Activated CD4-positive, alpha-beta T cell treated with anti-CD3 and anti-CD28 coated beads for 36 hours (primary cell): ENCODE results near the gene RELCH. TPM values are rescaled to one million over a fixed set of nuclear protein-coding genes. Genes with fewer than 3 reads are reported as not detected.
A peak's percentile ranks its signal among the peaks of the same experiment; 100 is the strongest.

Experiments
- ATAC-seq: fragments of 200-7000 bp; cut with Tn5 transposase; one replicate; pipeline ENCODE4 v1.10.0; 2021; ENCODE audit warnings: mild to moderate bottlenecking, moderate library complexity
- CTCF ChIA-PET: fragments of 350-600 bp; sonication (Branson Sonifier 250); formaldehyde crosslinking; loops from one replicate; lab custom pipeline; 2021; ENCODE audit warnings: antibody characterized with exemption; lab: Charles Lee
- POLR2A ChIA-PET: fragments of 350-600 bp; sonication (Branson Sonifier 250); formaldehyde crosslinking; loops from one replicate; lab custom pipeline; 2021; ENCODE audit warnings: antibody characterized with exemption, inconsistent platforms; lab: Charles Lee
- DNase-seq: peaks from one replicate; pipeline ENCODE4 v3.0.0-alpha.2; 2020
- H3K27ac Mint-ChIP-seq: one replicate; pipeline ENCODE4 v1.8.0; 2021; ENCODE audit warnings: mixed read lengths
- H3K27me3 Mint-ChIP-seq: one replicate; pipeline ENCODE4 v1.8.0; 2021; ENCODE audit warnings: mixed read lengths
- H3K36me3 Mint-ChIP-seq: one replicate; pipeline ENCODE4 v1.8.0; 2021; ENCODE audit warnings: low read depth, mixed read lengths
- H3K4me1 Mint-ChIP-seq: one replicate; pipeline ENCODE4 v1.8.0; 2021; ENCODE audit warnings: mixed read lengths
- H3K4me3 Mint-ChIP-seq: one replicate; pipeline ENCODE4 v1.8.0; 2021; ENCODE audit warnings: mild to moderate bottlenecking, moderate library complexity, mixed read lengths
- H3K9me3 Mint-ChIP-seq: one replicate; pipeline ENCODE4 v1.8.0; 2021; ENCODE audit warnings: low read depth, mixed read lengths
- intact Hi-C, 2 experiments: fragments of 100-400 bp; cut with DNase I in 1 of 2; cut with micrococcal nuclease in 1 of 2; formaldehyde crosslinking; loops; one replicate each; pipeline versions ENCODE4 v1.14.2 to v1.15.1; 2022 to 2024; cut with DNase I, micrococcal nuclease
- total RNA-seq, 2 experiments: library from RNA; stranded (reverse); gene quantifications; one replicate each; pipeline ENCODE4 v1.2.3, GENCODE V29; 2021

The RELCH gene
- total RNA-seq, 2 experiments from 2014 or later: 20.5 to 20.7 TPM

DNA sequence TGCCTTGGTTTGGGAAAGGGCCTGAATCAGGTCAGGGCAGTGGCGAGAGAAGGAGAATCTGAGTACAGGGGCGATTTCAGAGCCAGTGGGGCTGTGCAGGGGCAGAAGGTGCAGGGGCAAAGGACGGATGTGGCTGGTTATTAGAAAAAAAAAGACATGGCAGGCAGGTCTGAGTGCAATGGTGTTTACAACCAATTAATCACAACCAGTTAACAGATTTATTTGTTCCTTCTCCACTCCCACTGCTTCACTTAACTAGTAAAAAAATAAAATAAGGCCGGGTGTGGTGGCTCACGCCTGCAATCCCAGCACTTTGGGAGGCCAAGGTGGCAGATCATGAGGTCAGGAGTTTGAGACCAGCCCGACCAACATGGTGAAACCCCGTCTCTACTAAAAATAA is 143.6 kb downstream of the RELCH start:
- Mint-ChIP-seq H3K36me3 (no peaks in the 10 kb centered on the region), H3K4me3 (no peak overlapping the region), H3K9me3 (no peaks in the 10 kb centered on the region), H3K27ac (no peak overlapping the region), H3K27me3 (peaks cover 59% of the 10 kb centered on the region), H3K4me1 (peaks cover 32% of the 10 kb centered on the region)
- ChIA-PET POLR2A (no interaction called here), CTCF (interaction anchor here (0.6 to 2.3 kb wide), 2 partner anchors 9 to 706 kb away, joined by 3 to 7 read pairs; no protein-coding TSS in a partner anchor)
- intact Hi-C loops: no loop called here
- DNase-seq (no peak), ATAC-seq (no peak)

DNA sequence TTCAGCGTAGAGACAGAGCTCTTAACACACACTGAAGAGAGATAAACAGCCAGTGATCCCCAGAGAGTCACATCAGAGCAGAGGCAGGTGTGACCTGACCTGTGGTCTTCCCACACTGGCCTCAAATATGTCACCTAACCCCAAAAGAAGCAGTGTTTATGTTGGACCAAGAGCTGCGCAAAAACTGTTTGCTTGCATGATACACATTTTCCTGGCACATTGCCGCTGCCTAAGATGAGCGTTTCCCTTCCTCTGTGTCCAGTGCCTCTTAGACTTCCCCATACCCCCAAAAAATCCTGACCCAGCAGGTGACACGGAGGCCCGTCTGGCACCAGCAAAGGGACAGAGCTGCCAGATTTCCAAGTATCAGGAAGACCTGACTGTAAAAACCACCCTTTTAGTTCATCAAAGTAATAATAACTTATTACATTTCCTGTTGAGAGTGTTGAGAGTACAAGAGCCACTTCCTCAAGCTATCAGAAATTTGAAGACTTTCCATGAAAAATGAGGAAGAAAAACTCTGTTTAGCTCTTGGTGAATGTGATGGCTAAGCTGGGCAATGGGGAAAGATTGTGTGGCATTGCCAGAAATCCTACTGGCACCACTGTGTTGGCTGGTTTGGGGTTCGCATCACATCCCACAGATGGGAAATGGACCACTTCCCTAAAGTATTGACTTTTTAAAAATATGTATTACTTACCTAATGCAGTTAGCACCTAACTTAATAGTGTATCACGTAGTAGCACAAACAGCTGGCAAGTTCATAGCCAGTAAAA is 144.7 kb downstream of the RELCH start:
- H3K27ac Mint-ChIP-seq: no peak overlapping the region
- H3K36me3 Mint-ChIP-seq: no peaks in the 10 kb centered on the region
- POLR2A ChIA-PET: interaction anchor here (0.6 kb wide), 1 partner anchor 53 kb away, joined by 6 read pairs; no protein-coding TSS in a partner anchor
- DNase-seq (no peak), ATAC-seq (no peak)
- H3K4me1 Mint-ChIP-seq: peaks cover 23% of the 10 kb centered on the region
- no peaks in the 10 kb centered on the region for H3K9me3 Mint-ChIP-seq
- CTCF ChIA-PET: interaction anchor here (0.6 to 0.7 kb wide), 2 partner anchors 28 to 90 kb away, joined by 3 read pairs; no protein-coding TSS in a partner anchor
- intact Hi-C loops: no loop called here
- no peak overlapping the region for H3K4me3 Mint-ChIP-seq
- H3K27me3 Mint-ChIP-seq: peaks cover 48% of the 10 kb centered on the region

- Mint-ChIP-seq H3K4me1 (peaks cover 21% of the 10 kb centered on the region), H3K27ac (no peak overlapping the region), H3K27me3 (peaks cover 43% of the 10 kb centered on the region), H3K9me3 (no peaks in the 10 kb centered on the region), H3K4me3 (no peak overlapping the region), H3K36me3 (no peaks in the 10 kb centered on the region)
- DNase-seq (no peak), ATAC-seq (no peak)
- ChIA-PET CTCF (interaction anchor here (0.6 kb wide), 1 partner anchor 89 kb away, joined by 3 read pairs; no protein-coding TSS in a partner anchor), POLR2A (interaction anchor here (0.6 kb wide), 1 partner anchor 54 kb away, joined by 6 read pairs; no protein-coding TSS in a partner anchor)
- intact Hi-C loops: no loop called here
These were observed 145.4 kb downstream of the RELCH start for GRCh38 chr18:62332431-62332830.

DNA sequence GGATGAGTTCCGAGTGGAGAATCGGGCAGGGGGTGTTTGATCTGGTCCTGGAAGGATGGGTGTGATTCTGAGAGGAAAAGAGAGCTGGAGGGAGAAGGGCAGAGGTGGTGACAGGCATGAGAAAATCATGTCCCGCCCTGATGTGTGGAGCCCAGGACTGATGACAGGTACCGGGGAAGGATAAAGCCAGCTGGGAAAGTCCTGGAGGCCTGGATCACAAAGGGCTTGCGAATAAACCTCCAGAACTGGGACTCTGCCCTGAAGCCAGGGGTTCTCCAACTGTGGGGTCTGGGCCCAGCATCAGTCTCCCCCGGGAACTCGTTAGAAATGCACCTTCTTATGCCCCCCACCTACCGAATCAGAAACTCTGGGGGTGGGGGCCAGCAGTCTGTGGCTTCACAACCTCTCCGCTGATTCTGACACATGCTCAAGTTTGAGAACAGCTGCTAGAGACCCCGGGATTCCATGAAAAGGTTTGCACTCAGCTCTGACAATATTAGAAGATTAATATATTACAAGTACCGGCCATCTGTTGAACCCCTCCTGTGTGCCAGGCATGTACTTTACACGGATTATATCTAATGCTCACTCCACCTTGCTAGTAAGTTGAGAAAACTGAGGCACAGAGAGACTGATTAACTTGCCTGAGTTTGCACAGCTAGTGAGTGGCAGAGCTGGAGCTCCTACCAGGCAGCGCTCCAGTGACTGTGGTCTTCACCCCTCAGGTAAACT is 146.1 kb downstream of the RELCH start:
- no peaks in the 10 kb centered on the region for H3K9me3 Mint-ChIP-seq
- peaks cover 21% of the 10 kb centered on the region for H3K4me1 Mint-ChIP-seq
- DNase-seq (no peak), ATAC-seq (no peak)
- ChIA-PET CTCF (no interaction called here), POLR2A (no interaction called here)
- intact Hi-C loops: no loop called here
- H3K27ac Mint-ChIP-seq: no peak overlapping the region
- no peaks in the 10 kb centered on the region for H3K36me3 Mint-ChIP-seq
- no peak overlapping the region for H3K4me3 Mint-ChIP-seq
- peaks cover 44% of the 10 kb centered on the region for H3K27me3 Mint-ChIP-seq

- intact Hi-C loops: no loop called here
- DNase-seq (no peak), ATAC-seq (no peak)
- peaks cover 39% of the 10 kb centered on the region for H3K27me3 Mint-ChIP-seq
- ChIA-PET POLR2A (no interaction called here), CTCF (no interaction called here)
- no peaks in the 10 kb centered on the region for H3K9me3 Mint-ChIP-seq
- peaks cover 26% of the 10 kb centered on the region for H3K4me1 Mint-ChIP-seq
- no peaks in the 10 kb centered on the region for H3K36me3 Mint-ChIP-seq
- no peak overlapping the region for H3K27ac Mint-ChIP-seq
- no peak overlapping the region for H3K4me3 Mint-ChIP-seq
These were observed 147.1 kb downstream of the RELCH start for GRCh38 chr18:62334120-62334519.

DNA sequence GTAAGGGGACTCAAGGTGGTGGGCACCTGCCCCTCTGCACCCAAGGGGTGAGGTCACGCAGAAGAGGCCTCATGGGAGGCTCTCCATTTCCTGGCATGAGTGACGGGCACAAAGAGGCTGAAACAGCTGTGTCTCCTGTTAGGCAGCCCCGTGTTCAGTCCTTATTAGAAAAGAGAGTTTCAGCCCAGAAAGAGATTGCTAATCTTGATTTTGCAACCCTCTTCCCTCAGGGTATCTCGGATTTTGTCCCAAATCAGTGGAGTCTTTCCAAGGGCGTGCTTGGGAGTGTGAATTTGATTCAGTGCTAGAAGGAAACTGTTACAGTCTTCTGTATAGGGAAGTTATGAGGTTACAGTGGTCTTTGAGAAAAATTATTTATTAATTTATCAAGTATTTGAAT is 148.4 kb downstream of the RELCH start:
- Mint-ChIP-seq H3K4me1 (peaks cover 20% of the 10 kb centered on the region), H3K4me3 (no peak overlapping the region), H3K27me3 (peaks cover 31% of the 10 kb centered on the region), H3K9me3 (no peaks in the 10 kb centered on the region), H3K27ac (no peak overlapping the region), H3K36me3 (no peaks in the 10 kb centered on the region)
- ChIA-PET CTCF (no interaction called here), POLR2A (no interaction called here)
- no peak for ATAC-seq
- no peak for DNase-seq
- intact Hi-C loops: no loop called here

DNA sequence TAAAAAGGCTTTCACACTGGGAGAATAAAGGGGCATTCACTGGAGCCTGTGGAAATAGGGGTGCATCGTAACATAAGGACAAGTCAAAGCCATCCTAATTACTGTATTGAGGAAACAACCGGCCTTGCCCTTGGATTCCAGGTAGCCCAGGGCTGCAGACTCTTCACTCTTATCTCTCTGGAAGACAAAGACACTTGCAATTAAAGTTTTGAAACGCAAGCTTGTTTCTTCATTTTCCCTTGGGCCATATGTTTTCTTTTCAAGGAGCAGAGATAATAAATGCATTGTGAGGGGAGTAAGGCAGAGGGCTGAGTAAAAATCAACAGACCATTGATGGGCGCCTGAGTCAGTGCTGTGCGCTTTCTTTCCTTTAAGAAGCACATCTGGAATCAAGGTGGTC is 149.6 kb downstream of the RELCH start:
- ChIA-PET CTCF (no interaction called here), POLR2A (no interaction called here)
- Mint-ChIP-seq H3K9me3 (no peaks in the 10 kb centered on the region), H3K36me3 (no peaks in the 10 kb centered on the region), H3K4me1 (peaks cover 20% of the 10 kb centered on the region), H3K27ac (no peak overlapping the region), H3K4me3 (no peak overlapping the region), H3K27me3 (peaks cover 24% of the 10 kb centered on the region)
- intact Hi-C loops: no loop called here
- no peak for DNase-seq
- ATAC-seq: no peak

DNA sequence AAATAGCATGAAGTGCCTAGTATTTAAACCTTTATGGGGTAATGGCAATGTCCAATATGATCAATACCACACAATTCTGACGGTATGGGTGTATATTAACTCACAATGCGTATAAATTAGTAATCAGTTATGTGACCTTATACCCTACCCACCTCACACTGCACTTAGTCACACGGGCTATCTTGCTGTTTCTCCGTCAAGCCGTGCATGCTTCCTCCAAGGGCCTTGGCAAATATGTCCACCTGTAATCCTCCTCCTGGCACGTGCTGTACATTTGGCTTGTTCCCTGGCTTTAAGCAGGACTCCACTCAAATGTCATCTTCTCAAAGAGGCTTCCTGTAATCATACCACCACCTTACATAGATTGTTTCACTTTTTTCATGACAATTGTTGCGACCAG is 150.3 kb downstream of the RELCH start:
- Mint-ChIP-seq H3K4me1 (peaks cover 19% of the 10 kb centered on the region), H3K9me3 (no peaks in the 10 kb centered on the region), H3K4me3 (no peak overlapping the region), H3K36me3 (no peaks in the 10 kb centered on the region), H3K27ac (no peak overlapping the region), H3K27me3 (peaks cover 21% of the 10 kb centered on the region)
- CTCF ChIA-PET: no interaction called here
- POLR2A ChIA-PET: no interaction called here
- no peak for ATAC-seq
- no peak for DNase-seq
- intact Hi-C loops: no loop called here

- Mint-ChIP-seq H3K4me3 (no peak overlapping the region), H3K27me3 (peaks cover 18% of the 10 kb centered on the region), H3K4me1 (peaks cover 24% of the 10 kb centered on the region), H3K9me3 (no peaks in the 10 kb centered on the region), H3K27ac (no peak overlapping the region), H3K36me3 (no peaks in the 10 kb centered on the region)
- CTCF ChIA-PET: interaction anchor here (2.1 to 2.5 kb wide), 2 partner anchors 9 to 14 kb away, joined by 7 to 11 read pairs; no protein-coding TSS in a partner anchor
- ATAC-seq: no peak
- POLR2A ChIA-PET: no interaction called here
- intact Hi-C loops: loop anchor here in 1 of 2 experiments (1.0 kb wide), 1 partner anchor 12 kb away; no protein-coding TSS in a partner anchor
- DNase-seq: no peak
These were observed 151.5 kb downstream of the RELCH start for GRCh38 chr18:62338446-62339105.

DNA sequence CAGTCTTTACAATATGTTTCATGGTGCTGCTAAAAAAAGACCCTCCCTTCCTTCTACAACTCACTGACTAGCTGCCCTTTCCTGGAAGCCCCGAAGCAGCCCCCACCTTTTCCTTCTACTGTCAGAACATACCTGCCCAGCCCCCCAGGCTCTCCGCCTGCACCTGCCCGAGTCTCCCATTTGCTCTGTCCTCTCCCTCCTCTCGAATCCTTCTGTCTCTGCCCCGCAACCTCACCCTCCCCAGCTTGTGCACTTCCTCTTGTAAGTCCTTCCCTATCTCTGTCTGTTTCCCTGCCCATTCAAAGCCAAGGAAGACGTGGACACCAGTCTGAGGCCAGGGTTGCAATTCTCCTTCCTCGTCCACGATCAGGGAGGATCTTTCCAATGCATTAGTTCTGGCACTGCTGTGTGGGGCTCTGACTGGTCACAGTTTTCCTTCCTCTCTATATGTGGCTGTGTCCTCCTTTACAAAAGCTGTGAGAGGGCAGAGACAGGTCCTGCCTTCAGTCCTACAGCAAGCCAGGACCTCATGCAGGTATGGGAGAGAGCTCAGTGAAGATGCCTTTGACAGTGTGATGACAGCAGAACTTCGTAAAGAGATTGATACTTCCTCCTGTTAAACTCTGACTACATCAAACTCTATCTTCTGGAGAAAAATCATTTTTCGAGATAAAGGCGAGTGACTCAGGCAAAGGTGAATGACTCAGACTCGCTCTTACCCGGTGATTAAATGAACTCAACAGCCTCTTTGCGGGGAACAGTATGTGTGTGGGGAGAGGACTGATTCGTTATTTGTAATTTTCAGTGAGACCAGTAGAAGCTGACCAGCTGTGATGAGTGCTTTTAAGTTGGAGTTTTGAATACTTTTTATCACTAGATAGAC is 152.3 kb downstream of the RELCH start:
- Mint-ChIP-seq H3K27me3 (peaks cover 19% of the 10 kb centered on the region), H3K9me3 (no peaks in the 10 kb centered on the region), H3K4me3 (peak overlapping the region; percentile 7), H3K4me1 (peaks cover 24% of the 10 kb centered on the region), H3K27ac (peak overlapping the region; percentile 72), H3K36me3 (no peaks in the 10 kb centered on the region)
- ATAC-seq: peak; percentile 98
- intact Hi-C loops: loop anchor here in 1 of 2 experiments (1.0 kb wide), 1 partner anchor 13 kb away; no protein-coding TSS in a partner anchor
- POLR2A ChIA-PET: interaction anchor here (1.0 kb wide), 1 partner anchor 29 kb away, joined by 3 read pairs; no protein-coding TSS in a partner anchor
- CTCF ChIA-PET: interaction anchor here (0.7 to 2.5 kb wide), 3 partner anchors 10 to 15 kb away, joined by 4 to 11 read pairs (median 7); no protein-coding TSS in a partner anchor
- DNase-seq: peak; percentile 56
